A172 (cell line): ENCODE measurements around the gene DHRS1. TPM values are rescaled to one million over a fixed set of nuclear protein-coding genes. Genes with fewer than 3 reads are reported as not detected.

Source experiments
- DNase-seq: peaks from one replicate; pipeline ENCODE4 v3.0.0-alpha.2; 2015; ENCODE audit warnings: low spot score
- total RNA-seq: library from RNA; depleted of rRNA; stranded (reverse); fragments of >200 nt; shearing (Covaris generic); gene quantifications from 2 replicates; pipeline ENCODE4 v1.2.3, GENCODE V29; 2014

The DHRS1 gene
- total RNA-seq, 1 experiment from 2014 or later = 27.8 TPM

DNA sequence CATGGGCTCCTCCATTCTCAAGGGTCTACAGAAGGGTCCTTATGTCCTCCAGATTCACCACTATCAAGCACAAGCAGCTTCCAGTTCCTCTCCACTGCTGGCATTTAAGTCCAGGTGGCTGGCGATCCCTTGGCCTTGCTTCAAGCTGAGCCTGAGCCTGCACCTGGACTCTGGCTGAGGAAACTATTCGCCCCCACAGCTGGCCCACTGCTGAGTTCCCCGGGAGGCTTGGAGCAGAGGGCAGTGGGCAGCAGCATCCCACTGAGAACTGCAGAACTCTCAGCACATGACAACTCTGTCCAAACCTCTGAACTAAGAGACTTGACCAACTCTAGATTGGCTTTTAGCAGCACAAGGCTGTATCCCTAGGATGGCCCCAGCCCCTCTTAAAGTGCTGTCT lies 16.8 kb downstream of the DHRS1 start:
- DNase-seq = no peak

- no peak for DNase-seq
Measured at GRCh38 chr14:24281636-24282035, 17.9 kb downstream of the DHRS1 start.

- DNase-seq = no peak
Measured at GRCh38 chr14:24280797-24281460, 18.7 kb downstream of the DHRS1 start.

DNA sequence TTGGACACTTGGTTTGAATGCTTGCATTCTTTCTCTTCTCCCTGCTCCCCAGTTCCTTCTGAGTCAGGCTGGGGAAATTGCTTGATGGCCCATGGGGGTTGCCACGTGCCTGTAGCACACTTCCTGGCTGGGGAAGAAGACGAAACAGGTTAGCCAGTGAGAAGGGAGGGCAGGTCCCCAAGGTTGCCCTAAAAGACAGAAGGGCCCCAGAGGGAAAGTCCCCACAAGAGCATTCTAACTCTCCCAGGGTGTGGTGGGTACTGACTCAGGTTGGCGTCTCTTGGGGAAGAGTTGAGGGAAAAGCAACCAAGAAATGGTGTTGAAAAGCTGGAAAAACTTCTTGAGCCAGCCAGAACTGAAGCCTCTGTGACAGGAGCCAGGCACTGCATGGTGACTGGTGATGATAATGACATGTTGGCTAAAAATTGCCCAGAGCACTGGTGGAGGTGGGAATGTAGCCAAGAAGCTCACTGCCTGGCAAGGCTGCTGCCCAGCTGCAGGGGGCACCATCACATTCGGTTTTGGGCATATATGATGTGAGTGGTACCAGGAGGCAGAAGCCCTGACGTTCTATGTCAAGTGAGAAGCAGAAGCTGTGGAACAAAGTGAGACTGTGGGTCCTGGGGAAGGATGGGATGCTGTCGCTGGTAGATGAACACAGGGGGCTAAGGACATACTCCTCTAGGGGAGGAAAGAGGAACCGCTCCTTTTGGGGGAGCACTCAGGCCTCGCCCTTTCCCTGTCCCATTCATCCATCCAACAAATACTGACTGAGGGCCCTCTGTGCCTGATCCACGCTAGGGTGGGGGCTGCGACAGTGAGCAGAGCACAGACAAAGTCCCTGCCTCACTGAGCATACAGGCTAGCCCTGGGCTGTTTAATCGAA lies 20.0 kb downstream of the DHRS1 start:
- no peak for DNase-seq

DNA sequence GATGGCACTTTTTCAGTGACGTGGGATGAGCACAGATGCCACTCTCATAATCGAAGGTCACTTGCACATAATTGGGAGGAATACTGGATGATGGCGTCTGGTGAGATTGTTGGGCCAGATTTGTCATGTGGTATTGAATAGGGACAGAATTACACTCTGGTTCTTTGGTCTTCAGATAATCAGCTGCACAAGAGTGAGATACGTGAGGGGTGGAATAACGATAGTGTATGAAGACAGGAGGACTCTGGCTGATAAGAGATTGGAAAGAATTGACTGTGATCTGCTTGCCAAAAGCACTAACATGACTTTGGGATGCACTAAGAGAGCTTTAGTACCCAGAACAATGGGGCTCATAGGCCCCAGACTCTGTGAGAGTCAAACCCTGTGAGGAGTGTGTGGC lies 21.2 kb downstream of the DHRS1 start:
- DNase-seq = no peak

DNA sequence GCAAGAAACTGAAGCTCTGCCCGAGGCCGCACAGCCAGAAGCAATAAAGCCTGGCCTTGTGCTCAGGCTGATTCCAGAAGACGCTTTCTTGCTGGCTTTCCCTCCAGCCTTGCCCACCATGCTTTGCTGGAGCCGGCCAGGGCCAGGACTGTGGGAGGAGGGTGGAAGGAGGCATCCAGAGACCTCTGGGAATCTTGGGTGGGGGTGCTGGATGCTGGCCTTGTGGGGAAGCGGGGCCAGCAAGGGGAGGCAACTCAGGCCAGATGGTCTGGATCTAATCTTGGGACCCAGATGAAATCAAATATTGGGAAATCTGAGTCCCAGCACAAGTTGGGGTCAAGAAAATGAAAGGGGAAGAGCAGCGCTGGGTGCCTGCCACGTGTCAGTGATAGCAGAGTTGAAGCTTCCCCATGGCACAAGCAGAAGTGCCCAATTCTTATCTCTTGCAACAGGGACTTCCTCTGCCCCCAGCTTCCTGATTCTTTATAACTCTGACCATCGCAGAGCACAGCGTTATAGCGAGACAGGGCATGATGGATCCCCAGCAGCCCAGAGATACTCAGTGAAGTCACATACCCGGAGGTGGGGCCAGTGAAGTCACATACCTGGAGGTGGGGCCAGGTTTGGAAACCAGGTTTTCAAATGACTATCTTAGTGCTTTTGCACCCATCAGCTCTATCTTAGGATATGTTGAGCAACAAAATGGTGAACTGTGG lies 21.8 kb downstream of the DHRS1 start:
- DNase-seq = no peak

DNA sequence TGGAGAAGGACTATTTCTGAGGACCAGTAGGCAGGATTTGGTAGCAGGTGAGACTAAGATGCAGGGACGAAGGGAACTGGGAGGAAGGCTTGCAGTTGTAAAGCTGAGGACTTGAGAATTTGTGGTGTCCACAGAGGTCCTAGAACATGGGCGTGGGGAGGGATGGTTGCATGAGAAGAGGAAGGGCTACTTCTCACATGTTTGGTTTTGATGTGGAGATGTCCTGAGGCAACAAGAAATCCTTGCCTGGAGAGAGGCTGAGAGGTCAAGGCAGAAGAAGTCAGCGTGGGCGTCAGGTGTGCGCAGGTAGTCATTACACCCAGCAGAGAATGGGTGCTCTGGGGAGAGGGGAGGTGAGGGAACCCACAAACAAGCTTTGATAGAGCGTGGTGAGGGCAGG lies 22.5 kb downstream of the DHRS1 start:
- DNase-seq = no peak

DNA sequence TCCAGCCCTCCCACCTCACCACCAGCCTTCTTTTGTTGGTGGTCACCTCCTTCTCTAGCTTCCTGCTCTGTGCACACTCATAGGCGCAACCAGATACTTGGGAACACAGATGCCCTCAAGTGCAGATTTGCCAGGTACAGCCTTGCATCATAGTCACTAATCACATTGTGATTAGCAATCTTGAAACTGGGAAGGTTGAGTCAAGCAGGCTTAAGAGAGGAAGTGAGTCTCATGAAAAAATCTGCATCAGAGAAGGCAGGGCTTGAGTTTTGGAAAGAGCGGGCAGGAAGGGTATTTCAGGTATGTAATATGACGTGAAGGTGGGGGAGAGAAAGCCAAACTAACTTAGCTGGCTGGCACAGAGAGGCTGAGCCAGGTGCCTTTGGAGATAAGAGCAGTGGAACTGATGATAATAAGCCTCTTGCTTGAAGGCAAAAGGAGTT lies 25.5 kb downstream of the DHRS1 start:
- DNase-seq = no peak

DNA sequence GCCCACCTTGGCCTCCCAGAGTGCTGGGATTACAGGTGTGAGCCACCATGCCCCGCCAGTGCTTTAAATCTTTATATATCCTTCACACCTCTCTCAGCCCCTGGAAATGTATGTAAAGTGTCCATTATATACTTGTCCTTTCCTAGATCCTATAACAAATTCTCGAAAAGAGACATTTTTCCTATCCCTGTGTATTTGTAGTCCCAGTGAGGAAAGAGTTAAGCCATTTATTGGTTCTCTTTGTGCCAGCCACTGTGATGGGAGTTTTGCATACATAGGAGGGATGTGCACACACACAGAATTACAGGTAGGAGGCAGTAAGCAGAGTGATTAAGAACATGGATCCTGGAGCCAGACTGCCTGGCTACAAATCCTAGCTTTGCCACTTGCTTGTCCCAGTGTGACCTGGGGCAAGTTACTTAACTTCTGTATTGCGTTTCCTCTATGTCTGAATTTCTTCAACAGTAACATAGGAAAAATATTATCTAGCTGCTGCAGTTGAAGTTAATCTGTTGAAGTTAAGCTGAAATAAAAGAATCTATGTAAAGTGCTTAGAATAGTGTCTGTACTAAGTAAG lies 26.1 kb downstream of the DHRS1 start:
- no peak for DNase-seq

GRCh38 chr14:24272467-24272866 lies 27.1 kb downstream of the DHRS1 start:
- DNase-seq = no peak

- DNase-seq = no peak
Measured at GRCh38 chr14:24271834-24272263, 27.7 kb downstream of the DHRS1 start.

- peak; percentile 51 for DNase-seq
Measured at GRCh38 chr14:24271134-24271833, 28.3 kb downstream of the DHRS1 start, which contains the start of gene RABGGTA. Gene RABGGTA, minus strand, starts transcription at chr14:24271597. Its CDS starts 482 bp downstream, at chr14:24271115.

DNA sequence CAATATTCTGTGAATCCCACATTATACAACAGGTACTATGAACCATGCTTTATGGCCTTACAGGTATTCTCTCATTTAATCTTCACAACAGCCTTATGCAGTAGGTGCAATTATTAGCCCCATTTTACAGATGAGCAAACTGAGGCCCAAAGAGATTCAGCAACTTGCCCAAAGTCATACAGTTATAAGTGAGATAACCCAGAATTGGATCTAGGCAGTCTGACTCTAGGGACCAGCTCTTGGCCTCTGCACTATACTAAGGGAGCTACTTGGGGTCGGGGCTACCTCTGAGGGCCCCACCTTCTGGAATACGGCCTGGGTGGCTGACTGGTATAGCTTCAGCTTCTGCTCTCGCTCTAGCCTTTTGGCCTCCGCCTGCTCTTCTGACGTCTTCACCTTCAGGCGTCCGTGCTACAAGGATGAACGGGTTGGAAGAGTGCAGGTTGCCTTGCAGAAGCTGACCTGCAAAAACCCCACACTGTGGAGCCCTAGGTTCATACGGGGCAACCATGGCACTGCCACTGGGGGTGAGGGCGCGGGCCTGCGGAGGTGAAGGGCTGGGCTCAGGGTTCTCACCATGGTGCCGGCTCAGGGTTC lies 28.9 kb downstream of the DHRS1 start:
- no peak for DNase-seq

- DNase-seq = no peak
Measured at GRCh38 chr14:24269910-24270536, 29.6 kb downstream of the DHRS1 start.

GRCh38 chr14:24269368-24269767 lies 30.2 kb downstream of the DHRS1 start:
- no peak for DNase-seq

DNA sequence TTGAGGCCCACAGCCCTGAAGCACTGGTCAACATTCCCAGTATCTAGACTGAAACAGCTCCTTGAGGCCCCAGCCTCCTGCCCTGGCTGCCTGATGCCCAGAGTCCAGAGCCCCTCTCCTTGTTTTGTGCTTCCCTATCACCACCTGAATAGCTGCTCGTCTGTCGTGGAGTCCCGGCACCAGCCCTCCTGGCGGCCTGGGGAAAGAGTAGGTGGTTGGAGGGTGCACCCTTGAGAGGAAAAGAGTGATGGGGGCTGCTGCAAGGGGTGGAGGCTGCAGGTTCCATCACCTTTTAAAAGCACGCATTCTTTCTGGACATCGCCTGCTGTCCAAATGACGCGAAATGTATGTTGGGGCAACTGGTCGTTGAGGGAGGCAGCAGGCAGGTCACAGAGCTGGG lies 31.4 kb downstream of the DHRS1 start:
- DNase-seq = no peak

DNA sequence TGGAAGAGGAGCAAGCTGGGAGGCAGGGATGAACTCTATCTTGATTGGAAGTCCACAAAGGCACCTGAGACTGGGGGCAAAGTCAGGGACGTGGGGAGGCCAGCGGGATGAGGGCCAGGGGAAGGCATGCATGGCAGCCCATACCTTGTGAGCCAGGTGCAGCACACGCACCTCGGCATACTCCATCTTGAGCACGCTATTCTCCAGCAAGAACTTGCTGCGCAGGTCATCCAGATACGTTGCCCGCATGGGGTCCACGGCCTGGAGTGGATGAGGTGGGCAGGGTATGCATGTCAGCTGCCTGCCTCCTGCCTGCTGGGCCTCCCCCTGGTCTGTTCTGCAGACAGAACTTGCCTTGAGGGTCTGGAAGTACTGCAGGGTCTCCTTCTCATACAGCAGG lies 32.1 kb downstream of the DHRS1 start:
- no peak for DNase-seq

DNA sequence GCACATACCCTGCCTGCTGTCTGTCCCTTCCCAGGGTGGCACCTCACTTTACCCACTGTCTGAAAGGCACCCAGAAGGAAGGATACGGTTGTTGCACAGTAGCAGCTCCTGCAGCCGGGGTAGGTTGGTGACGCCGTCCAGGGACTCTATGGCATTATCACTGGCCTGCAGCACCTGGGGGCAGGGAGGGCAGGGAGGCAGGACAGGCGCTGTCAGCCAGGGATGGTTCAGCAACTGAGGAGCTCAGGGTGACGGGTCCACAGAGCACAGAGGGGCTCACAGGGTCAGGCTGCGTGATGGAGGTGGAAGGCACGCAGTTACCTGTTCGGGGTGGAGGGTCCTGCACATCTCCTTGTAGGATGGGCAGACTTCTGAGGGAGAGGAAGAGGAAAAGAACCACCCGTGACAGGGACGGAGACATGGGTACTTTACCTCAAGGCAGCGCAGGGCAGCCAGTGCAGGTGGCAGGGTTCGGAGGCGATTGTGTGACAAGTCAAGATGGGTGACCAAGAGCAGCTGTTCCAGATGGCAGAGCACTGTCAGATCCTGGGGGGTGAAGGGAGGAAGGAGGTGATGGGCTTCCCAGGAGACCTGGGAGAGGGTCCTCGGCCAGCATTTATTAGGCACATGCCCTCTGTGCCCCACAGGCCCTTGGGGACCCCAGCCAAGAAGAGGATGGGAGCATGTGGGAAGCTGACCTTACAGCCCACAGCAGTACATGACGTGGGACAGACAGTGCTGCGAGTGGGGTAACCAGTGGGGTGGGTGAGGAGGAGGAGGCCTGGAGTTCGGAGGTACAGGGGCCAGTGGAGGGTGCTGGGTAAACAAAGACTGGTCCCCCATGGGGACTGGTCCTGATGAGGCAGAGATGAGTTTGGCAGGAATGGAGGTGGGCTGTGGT lies 33.0 kb downstream of the DHRS1 start:
- no peak for DNase-seq

DNA sequence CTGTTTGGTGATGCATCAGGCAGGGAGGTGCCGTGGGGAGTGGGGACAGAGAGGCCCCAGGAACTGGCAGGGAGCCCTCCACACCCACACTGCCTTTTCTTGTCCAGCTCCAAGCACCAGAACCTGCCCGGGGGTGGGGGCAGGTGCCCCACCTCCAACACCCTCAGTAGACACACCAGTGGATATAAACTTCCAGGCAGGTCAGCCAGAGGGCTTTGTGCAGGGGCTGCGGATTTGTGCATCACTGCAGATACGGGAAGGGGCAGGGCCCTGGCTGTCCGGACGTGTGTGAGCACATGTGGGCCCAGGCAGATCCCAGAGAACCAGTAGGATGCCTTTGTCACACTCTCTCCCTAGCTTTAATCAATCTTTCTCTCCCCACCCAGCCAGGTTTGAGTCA lies 35.3 kb downstream of the DHRS1 start:
- DNase-seq = no peak
